A673 (cell line): ENCODE data around the gene CCDC18. TPM values are rescaled to one million over a fixed set of nuclear protein-coding genes. Genes with fewer than 3 reads are reported as not detected.
"Not testable (repeated sequence)": the region's sequence is repeated elsewhere in the genome, so short reads cannot be mapped to it uniquely, and the experiment has no call there.

ENCODE experiments used
- BruUV-seq: library from RNA; stranded (reverse); fragments of 400-500 nt; replicated peaks from 2 replicates; lab custom pipeline; 2021; lab: Mats Ljungman, UMichigan
- CTCF ChIA-PET: fragments of 300-600 bp; sonication (Branson Sonifier 250); formaldehyde crosslinking; loops from one replicate; lab custom pipeline; 2022; ENCODE audit warnings: antibody characterized with exemption; lab: Charles Lee
- POLR2A ChIA-PET: fragments of 300-600 bp; sonication (Branson Sonifier 250); formaldehyde crosslinking; loops from one replicate; lab custom pipeline; 2022; ENCODE audit warnings: antibody characterized with exemption; ENCODE audit not compliant: low non-redundant PET; lab: Charles Lee
- DNase-seq: peaks from one replicate; pipeline ENCODE4 v3.0.0-alpha.2; 2015; ENCODE audit warnings: low spot score
- H3K27ac ChIP-seq: fragments of 200-600 bp; sonication (generic); 2 replicates; pipeline ENCODE4 v1.5.1; 2016; ENCODE audit warnings: mixed run types, low read depth, mild to moderate bottlenecking, mixed read lengths, antibody characterized with exemption, low read length; ENCODE audit not compliant: poor library complexity, severe bottlenecking
- H3K27me3 ChIP-seq: fragments of 200-600 bp; sonication (generic); replicated peaks from 2 replicates; pipeline ENCODE4 v1.6.1; 2017; ENCODE audit warnings: mixed run types, low read depth, mild to moderate bottlenecking, mixed read lengths, antibody characterized with exemption, low read length; ENCODE audit not compliant: insufficient read depth, poor library complexity
- H3K36me3 ChIP-seq: fragments of 200-600 bp; sonication (generic); 2 replicates; pipeline ENCODE4 v1.6.1; 2016; ENCODE audit warnings: mixed run types, mild to moderate bottlenecking, mixed read lengths, antibody characterized with exemption, low read length; ENCODE audit not compliant: insufficient read depth, poor library complexity, severe bottlenecking
- H3K4me1 ChIP-seq: fragments of 200-600 bp; sonication (generic); 2 replicates; pipeline ENCODE4 v1.6.1; 2017; ENCODE audit warnings: mixed run types, mild to moderate bottlenecking, mixed read lengths, antibody characterized with exemption, low read length; ENCODE audit not compliant: insufficient read depth, poor library complexity, severe bottlenecking
- H3K4me3 ChIP-seq: fragments of 200-600 bp; sonication (generic); 2 replicates; pipeline ENCODE4 v1.5.1; 2016; ENCODE audit warnings: low read depth, mixed run types, mild to moderate bottlenecking, mixed read lengths, low read length; ENCODE audit not compliant: poor library complexity, severe bottlenecking
- H3K9me3 ChIP-seq: fragments of 200-600 bp; sonication (generic); 2 replicates; pipeline ENCODE4 v1.6.1; 2016; ENCODE audit warnings: mixed run types, low read depth, mild to moderate bottlenecking, mixed read lengths, antibody characterized with exemption, low read length; ENCODE audit not compliant: poor library complexity, severe bottlenecking
- EZH2 ChIP-seq: fragments of 200-600 bp; sonication (generic); IDR thresholded peaks from 2 replicates; pipeline ENCODE4 v1.6.1; 2017; ENCODE audit warnings: borderline replicate concordance, low read depth, mild to moderate bottlenecking, mixed read lengths, antibody characterized with exemption, low read length; ENCODE audit not compliant: poor library complexity, severe bottlenecking
- intact Hi-C: fragments of 100-400 bp; cut with micrococcal nuclease; formaldehyde crosslinking; loops from one replicate; pipeline ENCODE4 v1.10.0; 2022; ENCODE audit not compliant: unreplicated experiment
- total RNA-seq: library from RNA; stranded (reverse); gene quantifications from 2 replicates; pipeline ENCODE4 v1.2.3, GENCODE V29; 2021
- TF ChIP-seq, protein P1 (sequence below): fragments of 300-800, 200-600 bp; sonication (generic); conservative IDR thresholded peaks from 2 replicates; pipeline ENCODE4 v1.5.1; 2017; ENCODE audit warnings: low read depth, mild to moderate bottlenecking, antibody characterized with exemption, low read length, moderate library complexity, mixed read lengths

CCDC18 gene
- total RNA-seq, 1 experiment from 2014 or later: 22.1 TPM

DNA sequence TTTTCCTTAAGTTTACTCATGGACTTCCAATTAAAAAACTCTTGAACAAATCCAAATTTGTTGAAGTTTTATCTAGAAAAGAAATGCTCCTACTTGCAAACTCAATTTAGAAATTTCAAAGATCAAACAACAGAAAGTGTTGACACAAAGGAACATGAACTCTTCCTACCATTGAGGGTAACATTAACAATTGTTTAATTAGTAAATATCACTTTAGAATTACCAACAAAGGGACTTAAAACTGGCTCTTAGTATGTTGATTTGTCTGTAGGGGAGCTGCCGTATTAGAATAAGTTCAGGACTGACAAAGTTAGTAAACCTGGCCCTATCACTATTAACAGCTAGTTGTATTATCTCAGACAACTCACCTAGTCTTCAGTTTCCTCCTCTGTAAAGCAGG, 57.9 kb downstream of the CCDC18 start:
- no peak for TF ChIP-seq EZH2
- TF ChIP-seq, protein P1, sequence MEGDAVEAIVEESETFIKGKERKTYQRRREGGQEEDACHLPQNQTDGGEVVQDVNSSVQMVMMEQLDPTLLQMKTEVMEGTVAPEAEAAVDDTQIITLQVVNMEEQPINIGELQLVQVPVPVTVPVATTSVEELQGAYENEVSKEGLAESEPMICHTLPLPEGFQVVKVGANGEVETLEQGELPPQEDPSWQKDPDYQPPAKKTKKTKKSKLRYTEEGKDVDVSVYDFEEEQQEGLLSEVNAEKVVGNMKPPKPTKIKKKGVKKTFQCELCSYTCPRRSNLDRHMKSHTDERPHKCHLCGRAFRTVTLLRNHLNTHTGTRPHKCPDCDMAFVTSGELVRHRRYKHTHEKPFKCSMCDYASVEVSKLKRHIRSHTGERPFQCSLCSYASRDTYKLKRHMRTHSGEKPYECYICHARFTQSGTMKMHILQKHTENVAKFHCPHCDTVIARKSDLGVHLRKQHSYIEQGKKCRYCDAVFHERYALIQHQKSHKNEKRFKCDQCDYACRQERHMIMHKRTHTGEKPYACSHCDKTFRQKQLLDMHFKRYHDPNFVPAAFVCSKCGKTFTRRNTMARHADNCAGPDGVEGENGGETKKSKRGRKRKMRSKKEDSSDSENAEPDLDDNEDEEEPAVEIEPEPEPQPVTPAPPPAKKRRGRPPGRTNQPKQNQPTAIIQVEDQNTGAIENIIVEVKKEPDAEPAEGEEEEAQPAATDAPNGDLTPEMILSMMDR: no peak
- DNase-seq: no peak
- Histone ChIP-seq H3K9me3 (no peaks in the 10 kb centered on the region), H3K27ac (no peak overlapping the region), H3K4me3 (no peak overlapping the region), H3K27me3 (no peaks in the 10 kb centered on the region), H3K36me3 (peaks cover 13% of the 10 kb centered on the region), H3K4me1 (no peaks in the 10 kb centered on the region)
- intact Hi-C loops: no loop called here
- ChIA-PET CTCF (no interaction called here), POLR2A (no interaction called here)
- BruUV-seq: no TSS peak

DNA sequence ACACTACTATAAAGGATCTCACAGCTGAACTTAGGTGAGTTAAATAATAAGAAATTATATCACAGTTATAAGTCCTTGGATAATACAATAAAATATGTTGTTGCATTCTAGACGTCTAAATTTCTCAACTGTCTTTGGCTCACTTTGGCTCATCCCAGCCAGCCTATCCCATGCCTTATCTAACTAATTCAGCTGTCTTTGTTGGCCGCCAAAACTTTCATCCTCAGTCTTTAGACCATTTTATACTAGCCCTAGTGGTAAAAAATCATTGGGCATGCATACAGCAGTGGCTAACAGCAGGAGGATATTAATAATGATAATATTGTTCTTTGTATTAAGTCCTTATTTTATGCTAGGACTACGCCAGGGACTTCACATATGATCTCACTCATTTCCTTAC, 59.3 kb downstream of the CCDC18 start:
- POLR2A ChIA-PET: no interaction called here
- peaks cover 13% of the 10 kb centered on the region for H3K36me3 ChIP-seq
- CTCF ChIA-PET: no interaction called here
- BruUV-seq: no TSS peak
- no peak for TF ChIP-seq EZH2
- TF ChIP-seq, protein P1: no peak
- H3K27me3 ChIP-seq: no peaks in the 10 kb centered on the region
- H3K4me1 ChIP-seq: no peaks in the 10 kb centered on the region
- no peak overlapping the region for H3K4me3 ChIP-seq
- no peak overlapping the region for H3K27ac ChIP-seq
- no peaks in the 10 kb centered on the region for H3K9me3 ChIP-seq
- no peak for DNase-seq
- intact Hi-C loops: no loop called here

DNA sequence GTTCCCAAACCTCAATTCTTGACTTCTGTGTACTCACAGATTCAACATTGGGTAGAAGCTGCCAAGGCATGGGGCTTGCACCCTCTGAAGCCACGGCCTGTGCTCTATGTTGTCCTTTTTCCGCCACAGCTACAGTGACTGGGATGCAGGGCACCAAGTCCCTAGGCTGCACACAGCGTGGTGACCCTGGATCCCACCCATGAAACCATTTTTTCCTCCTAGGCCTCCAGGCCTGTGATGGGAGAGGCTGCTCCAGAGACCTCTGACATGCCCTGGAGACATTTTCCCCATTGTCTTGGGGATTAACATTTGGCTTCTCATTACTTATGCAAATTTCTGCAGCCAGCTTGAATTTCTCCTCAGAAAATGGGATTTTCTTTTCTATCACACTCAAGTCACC, 62.7 kb downstream of the CCDC18 start:
- H3K9me3 ChIP-seq, H3K27ac ChIP-seq, POLR2A ChIA-PET, DNase-seq, H3K27me3 ChIP-seq, H3K4me1 ChIP-seq, intact Hi-C loops, CTCF ChIA-PET, H3K4me3 ChIP-seq, BruUV-seq: not testable (repeated sequence)
- peaks cover 13% of the 10 kb centered on the region for H3K36me3 ChIP-seq

DNA sequence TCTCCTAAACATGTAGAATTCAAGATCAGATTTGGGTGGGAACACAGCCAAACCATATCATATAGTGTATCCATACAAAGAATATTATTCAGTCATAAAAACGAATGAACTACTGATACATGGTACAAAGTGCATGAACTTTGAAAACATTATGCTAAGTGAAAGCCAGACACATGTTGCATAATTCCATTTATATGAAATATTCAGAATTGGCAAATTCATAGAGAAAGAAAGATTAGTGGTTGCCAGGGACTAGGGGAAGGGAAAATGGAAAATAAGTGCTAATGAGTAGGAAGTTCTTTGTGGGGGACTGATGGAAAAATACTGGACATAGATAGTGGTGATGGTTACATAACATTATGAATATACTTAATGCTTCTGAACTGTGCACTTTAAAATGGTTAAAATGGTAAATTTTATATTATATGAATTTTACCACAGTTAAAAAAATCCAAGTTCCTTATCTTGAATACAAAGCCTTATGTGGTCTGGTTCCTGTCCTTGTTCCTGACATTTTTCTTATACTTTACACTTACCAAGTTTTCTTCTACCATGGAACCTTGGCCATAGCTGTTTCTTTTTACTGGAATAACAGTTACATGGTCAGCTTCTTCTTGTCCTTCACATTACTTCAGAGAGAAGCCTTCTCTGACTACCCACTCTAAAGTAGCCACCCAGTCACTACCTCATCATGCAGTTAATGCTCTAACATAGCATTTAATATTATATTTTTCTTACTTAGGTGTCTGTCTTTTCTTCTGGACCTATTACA, 64.0 kb downstream of the CCDC18 start:
- Histone ChIP-seq H3K36me3 (peaks cover 13% of the 10 kb centered on the region), H3K27ac (no peak overlapping the region), H3K4me3 (no peak overlapping the region), H3K9me3 (no peaks in the 10 kb centered on the region), H3K4me1 (no peaks in the 10 kb centered on the region), H3K27me3 (no peaks in the 10 kb centered on the region)
- CTCF ChIA-PET: no interaction called here
- no peak for DNase-seq
- no peak for TF ChIP-seq EZH2
- TF ChIP-seq, protein P1: no peak
- POLR2A ChIA-PET: no interaction called here
- BruUV-seq: no TSS peak
- intact Hi-C loops: no loop called here
